ENCODE results near the gene MT3. TPM values are rescaled to one million over a fixed set of nuclear protein-coding genes. Genes with fewer than 3 reads are reported as not detected.

MT3 gene
- total and polyA plus RNA-seq, 9 of the 15 experiments (the other 6 are each of a cell fraction or from before 2014, with no cell fraction given): not detected

DNA sequence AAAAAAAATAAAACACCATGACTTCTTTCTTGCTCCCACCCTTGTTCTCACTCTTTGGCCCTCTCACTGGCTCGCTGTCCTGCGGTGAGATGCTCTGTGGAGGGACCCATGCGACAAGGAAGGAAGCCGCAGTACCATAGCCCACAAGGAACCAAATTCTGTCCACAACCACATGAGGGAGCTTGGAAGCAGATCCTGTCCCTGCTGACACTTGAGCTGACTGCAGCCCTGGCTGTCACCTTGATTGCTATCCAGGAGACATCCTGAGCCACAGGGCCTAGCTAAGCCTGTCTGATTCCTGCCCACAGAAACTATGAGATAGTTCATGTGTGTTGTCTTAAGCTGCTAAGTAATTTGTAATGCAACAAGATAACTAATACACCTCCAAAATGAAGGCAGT lies 14.3 kb downstream of the MT3 start (continued):
- TF ChIP-seq, protein P1, sequence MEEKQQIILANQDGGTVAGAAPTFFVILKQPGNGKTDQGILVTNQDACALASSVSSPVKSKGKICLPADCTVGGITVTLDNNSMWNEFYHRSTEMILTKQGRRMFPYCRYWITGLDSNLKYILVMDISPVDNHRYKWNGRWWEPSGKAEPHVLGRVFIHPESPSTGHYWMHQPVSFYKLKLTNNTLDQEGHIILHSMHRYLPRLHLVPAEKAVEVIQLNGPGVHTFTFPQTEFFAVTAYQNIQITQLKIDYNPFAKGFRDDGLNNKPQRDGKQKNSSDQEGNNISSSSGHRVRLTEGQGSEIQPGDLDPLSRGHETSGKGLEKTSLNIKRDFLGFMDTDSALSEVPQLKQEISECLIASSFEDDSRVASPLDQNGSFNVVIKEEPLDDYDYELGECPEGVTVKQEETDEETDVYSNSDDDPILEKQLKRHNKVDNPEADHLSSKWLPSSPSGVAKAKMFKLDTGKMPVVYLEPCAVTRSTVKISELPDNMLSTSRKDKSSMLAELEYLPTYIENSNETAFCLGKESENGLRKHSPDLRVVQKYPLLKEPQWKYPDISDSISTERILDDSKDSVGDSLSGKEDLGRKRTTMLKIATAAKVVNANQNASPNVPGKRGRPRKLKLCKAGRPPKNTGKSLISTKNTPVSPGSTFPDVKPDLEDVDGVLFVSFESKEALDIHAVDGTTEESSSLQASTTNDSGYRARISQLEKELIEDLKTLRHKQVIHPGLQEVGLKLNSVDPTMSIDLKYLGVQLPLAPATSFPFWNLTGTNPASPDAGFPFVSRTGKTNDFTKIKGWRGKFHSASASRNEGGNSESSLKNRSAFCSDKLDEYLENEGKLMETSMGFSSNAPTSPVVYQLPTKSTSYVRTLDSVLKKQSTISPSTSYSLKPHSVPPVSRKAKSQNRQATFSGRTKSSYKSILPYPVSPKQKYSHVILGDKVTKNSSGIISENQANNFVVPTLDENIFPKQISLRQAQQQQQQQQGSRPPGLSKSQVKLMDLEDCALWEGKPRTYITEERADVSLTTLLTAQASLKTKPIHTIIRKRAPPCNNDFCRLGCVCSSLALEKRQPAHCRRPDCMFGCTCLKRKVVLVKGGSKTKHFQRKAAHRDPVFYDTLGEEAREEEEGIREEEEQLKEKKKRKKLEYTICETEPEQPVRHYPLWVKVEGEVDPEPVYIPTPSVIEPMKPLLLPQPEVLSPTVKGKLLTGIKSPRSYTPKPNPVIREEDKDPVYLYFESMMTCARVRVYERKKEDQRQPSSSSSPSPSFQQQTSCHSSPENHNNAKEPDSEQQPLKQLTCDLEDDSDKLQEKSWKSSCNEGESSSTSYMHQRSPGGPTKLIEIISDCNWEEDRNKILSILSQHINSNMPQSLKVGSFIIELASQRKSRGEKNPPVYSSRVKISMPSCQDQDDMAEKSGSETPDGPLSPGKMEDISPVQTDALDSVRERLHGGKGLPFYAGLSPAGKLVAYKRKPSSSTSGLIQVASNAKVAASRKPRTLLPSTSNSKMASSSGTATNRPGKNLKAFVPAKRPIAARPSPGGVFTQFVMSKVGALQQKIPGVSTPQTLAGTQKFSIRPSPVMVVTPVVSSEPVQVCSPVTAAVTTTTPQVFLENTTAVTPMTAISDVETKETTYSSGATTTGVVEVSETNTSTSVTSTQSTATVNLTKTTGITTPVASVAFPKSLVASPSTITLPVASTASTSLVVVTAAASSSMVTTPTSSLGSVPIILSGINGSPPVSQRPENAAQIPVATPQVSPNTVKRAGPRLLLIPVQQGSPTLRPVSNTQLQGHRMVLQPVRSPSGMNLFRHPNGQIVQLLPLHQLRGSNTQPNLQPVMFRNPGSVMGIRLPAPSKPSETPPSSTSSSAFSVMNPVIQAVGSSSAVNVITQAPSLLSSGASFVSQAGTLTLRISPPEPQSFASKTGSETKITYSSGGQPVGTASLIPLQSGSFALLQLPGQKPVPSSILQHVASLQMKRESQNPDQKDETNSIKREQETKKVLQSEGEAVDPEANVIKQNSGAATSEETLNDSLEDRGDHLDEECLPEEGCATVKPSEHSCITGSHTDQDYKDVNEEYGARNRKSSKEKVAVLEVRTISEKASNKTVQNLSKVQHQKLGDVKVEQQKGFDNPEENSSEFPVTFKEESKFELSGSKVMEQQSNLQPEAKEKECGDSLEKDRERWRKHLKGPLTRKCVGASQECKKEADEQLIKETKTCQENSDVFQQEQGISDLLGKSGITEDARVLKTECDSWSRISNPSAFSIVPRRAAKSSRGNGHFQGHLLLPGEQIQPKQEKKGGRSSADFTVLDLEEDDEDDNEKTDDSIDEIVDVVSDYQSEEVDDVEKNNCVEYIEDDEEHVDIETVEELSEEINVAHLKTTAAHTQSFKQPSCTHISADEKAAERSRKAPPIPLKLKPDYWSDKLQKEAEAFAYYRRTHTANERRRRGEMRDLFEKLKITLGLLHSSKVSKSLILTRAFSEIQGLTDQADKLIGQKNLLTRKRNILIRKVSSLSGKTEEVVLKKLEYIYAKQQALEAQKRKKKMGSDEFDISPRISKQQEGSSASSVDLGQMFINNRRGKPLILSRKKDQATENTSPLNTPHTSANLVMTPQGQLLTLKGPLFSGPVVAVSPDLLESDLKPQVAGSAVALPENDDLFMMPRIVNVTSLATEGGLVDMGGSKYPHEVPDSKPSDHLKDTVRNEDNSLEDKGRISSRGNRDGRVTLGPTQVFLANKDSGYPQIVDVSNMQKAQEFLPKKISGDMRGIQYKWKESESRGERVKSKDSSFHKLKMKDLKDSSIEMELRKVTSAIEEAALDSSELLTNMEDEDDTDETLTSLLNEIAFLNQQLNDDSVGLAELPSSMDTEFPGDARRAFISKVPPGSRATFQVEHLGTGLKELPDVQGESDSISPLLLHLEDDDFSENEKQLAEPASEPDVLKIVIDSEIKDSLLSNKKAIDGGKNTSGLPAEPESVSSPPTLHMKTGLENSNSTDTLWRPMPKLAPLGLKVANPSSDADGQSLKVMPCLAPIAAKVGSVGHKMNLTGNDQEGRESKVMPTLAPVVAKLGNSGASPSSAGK (IDR thresholded peaks at IDR 0.05): no peak
- TF ChIP-seq ZNF77 (CRISPR knock-in tag; IDR thresholded peaks at IDR 0.05) (no peak), GATAD2A (IDR thresholded peaks at IDR 0.05) (no peak), SREBF1 (IDR thresholded peaks at IDR 0.05; ENCODE audit: borderline replicate concordance, low read depth, low read length) (no peak), ZNF41 (CRISPR knock-in tag; conservative IDR thresholded peaks at IDR 0.05) (no peak), KAT2B (IDR thresholded peaks at IDR 0.05; ENCODE audit: low read depth, low read length) (no peak), TRIM28 (IDR thresholded peaks at IDR 0.05) (no peak), RNF2 (IDR thresholded peaks at IDR 0.05) (no peak), RFX1 (IDR thresholded peaks at IDR 0.05) (no peak)
- TF ChIP-seq, protein P2, sequence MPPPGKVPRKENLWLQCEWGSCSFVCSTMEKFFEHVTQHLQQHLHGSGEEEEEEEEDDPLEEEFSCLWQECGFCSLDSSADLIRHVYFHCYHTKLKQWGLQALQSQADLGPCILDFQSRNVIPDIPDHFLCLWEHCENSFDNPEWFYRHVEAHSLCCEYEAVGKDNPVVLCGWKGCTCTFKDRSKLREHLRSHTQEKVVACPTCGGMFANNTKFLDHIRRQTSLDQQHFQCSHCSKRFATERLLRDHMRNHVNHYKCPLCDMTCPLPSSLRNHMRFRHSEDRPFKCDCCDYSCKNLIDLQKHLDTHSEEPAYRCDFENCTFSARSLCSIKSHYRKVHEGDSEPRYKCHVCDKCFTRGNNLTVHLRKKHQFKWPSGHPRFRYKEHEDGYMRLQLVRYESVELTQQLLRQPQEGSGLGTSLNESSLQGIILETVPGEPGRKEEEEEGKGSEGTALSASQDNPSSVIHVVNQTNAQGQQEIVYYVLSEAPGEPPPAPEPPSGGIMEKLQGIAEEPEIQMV (tag; conservative IDR thresholded peaks at IDR 0.05; ENCODE audit: low read depth): no peak
- TF ChIP-seq, protein P3, sequence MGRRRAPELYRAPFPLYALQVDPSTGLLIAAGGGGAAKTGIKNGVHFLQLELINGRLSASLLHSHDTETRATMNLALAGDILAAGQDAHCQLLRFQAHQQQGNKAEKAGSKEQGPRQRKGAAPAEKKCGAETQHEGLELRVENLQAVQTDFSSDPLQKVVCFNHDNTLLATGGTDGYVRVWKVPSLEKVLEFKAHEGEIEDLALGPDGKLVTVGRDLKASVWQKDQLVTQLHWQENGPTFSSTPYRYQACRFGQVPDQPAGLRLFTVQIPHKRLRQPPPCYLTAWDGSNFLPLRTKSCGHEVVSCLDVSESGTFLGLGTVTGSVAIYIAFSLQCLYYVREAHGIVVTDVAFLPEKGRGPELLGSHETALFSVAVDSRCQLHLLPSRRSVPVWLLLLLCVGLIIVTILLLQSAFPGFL (CRISPR knock-in tag; IDR thresholded peaks at IDR 0.05): no peak
- TF ChIP-seq, protein P4, sequence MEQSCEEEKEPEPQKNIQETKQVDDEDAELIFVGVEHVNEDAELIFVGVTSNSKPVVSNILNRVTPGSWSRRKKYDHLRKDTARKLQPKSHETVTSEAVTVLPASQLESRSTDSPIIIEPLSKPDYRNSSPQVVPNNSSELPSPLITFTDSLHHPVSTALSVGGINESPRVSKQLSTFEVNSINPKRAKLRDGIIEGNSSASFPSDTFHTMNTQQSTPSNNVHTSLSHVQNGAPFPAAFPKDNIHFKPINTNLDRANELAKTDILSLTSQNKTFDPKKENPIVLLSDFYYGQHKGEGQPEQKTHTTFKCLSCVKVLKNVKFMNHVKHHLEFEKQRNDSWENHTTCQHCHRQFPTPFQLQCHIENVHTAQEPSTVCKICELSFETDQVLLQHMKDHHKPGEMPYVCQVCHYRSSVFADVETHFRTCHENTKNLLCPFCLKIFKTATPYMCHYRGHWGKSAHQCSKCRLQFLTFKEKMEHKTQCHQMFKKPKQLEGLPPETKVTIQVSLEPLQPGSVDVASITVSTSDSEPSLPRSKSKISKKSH (CRISPR knock-in tag; IDR thresholded peaks at IDR 0.05): no peak
- TF ChIP-seq, protein P5, sequence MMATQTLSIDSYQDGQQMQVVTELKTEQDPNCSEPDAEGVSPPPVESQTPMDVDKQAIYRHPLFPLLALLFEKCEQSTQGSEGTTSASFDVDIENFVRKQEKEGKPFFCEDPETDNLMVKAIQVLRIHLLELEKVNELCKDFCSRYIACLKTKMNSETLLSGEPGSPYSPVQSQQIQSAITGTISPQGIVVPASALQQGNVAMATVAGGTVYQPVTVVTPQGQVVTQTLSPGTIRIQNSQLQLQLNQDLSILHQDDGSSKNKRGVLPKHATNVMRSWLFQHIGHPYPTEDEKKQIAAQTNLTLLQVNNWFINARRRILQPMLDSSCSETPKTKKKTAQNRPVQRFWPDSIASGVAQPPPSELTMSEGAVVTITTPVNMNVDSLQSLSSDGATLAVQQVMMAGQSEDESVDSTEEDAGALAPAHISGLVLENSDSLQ (IDR thresholded peaks at IDR 0.05): peak; percentile 87
